Suprapubic skin (tissue), 4 donors: Measurements from ENCODE around the gene RFC4. TPM values are rescaled to one million over a fixed set of nuclear protein-coding genes. Genes with fewer than 3 reads are reported as not detected.

ENCODE experiments used
- DNase-seq, 2 donors: peaks; one replicate each; pipeline ENCODE4 v3.0.0-alpha.2; 2019; ENCODE audit warnings: low spot score in 2 of 2
- H3K27ac ChIP-seq: fragments of 200-600 bp; sonication (generic); one replicate; pipeline ENCODE4 v1.5.1; 2019
- H3K27me3 ChIP-seq: fragments of 200-600 bp; sonication (generic); one replicate; pipeline ENCODE4 v1.5.1; 2019
- H3K36me3 ChIP-seq: fragments of 200-600 bp; sonication (generic); one replicate; pipeline ENCODE4 v1.5.1; 2019
- H3K4me1 ChIP-seq: fragments of 200-600 bp; sonication (generic); one replicate; pipeline ENCODE4 v1.5.1; 2019
- H3K4me3 ChIP-seq: fragments of 200-600 bp; sonication (generic); one replicate; pipeline ENCODE4 v1.5.1; 2019; ENCODE audit warnings: mild to moderate bottlenecking
- H3K9me3 ChIP-seq: fragments of 200-600 bp; sonication (generic); one replicate; pipeline ENCODE4 v1.5.1; 2019
- EP300 ChIP-seq: sonication (generic); formaldehyde crosslinking; IDR thresholded peaks from one replicate; pipeline ENCODE4 v1.6.1; 2017; ENCODE audit warnings: antibody characterized with exemption
- POLR2A ChIP-seq, 2 donors: fragments of 450-650 bp; IDR thresholded peaks; one replicate each; pipeline ENCODE4 v1.6.1; 2017; ENCODE audit warnings: antibody characterized with exemption in 2 of 2, mild to moderate bottlenecking in 2 of 2, moderate library complexity in 2 of 2
- POLR2AphosphoS5 ChIP-seq, 3 donors: sonication (generic); formaldehyde crosslinking; IDR thresholded peaks; one replicate each; pipeline ENCODE4 v1.6.1; 2017; ENCODE audit warnings: antibody characterized with exemption in 3 of 3
- WGBS: methylation state at CpG from one replicate; pipeline ENCODE4 v1.1.5; 2018; 5-methylcytosine and 5-hydroxymethylcytosine counted together
- total RNA-seq, 4 donors: library from RNA; depleted of rRNA; stranded (reverse); fragments of >200 nt; gene quantifications; one replicate each; pipeline ENCODE4 v1.1.0, GENCODE V29; 2016
- TF ChIP-seq, protein P1 (sequence below), 2 donors: fragments of 200-600 bp in 1 of 2; fragments of 450-650 bp in 1 of 2; sonication (generic) in 1 of 2; IDR thresholded peaks; one replicate each; pipeline ENCODE4 v1.5.1; 2016 to 2019; ENCODE audit warnings: antibody characterized with exemption in 2 of 2, mild to moderate bottlenecking in 1 of 2, moderate library complexity in 1 of 2

Gene RFC4
- total RNA-seq, 4 donors from 2014 or later: 9.6 to 22.3 (median 15.8) TPM

DNA sequence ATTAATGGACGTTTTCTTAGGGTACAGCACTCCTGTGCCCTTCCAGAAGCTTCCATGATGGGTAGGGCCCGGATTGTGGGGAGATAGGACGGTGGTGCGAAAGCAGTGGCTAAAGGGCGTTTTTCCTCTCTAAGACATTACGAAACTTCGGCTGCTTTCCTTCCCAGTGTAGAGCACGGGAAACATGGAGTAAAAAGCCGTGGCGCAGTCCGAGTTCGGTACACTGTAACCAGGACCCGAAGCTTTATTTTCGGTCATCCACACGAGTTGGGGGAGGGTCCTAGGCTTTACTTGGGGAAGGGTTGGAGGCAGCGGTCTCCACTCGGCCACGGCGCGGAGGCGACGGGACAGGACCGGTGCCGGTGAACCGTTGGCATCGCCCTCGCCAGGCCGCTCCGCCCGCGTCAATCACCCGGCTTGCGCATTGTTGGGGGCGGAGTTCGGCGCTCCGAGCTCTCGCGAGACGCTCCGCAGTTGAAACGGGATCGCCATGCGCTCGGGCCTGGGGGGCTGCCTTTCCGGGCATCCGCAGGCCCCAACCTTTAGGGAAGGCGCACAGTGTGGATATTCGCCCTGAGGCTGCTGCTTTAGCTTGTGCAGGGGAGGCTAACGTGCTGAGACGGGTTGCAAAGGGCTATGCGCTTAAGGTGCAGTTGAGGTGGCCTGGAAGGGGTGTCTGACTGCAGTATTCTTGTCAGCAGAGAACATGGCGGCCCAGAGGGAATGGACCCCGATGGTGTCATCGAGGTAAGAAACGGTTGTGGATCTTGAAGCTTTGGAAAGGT lies 22.4 kb downstream of the RFC4 start:
- peaks cover 42% of the 10 kb centered on the region for H3K36me3 ChIP-seq
- no peaks in the 10 kb centered on the region for H3K9me3 ChIP-seq
- WGBS: under 1% methylated on average over 50 of the region's 56 CpGs
- TF ChIP-seq, protein P1, sequence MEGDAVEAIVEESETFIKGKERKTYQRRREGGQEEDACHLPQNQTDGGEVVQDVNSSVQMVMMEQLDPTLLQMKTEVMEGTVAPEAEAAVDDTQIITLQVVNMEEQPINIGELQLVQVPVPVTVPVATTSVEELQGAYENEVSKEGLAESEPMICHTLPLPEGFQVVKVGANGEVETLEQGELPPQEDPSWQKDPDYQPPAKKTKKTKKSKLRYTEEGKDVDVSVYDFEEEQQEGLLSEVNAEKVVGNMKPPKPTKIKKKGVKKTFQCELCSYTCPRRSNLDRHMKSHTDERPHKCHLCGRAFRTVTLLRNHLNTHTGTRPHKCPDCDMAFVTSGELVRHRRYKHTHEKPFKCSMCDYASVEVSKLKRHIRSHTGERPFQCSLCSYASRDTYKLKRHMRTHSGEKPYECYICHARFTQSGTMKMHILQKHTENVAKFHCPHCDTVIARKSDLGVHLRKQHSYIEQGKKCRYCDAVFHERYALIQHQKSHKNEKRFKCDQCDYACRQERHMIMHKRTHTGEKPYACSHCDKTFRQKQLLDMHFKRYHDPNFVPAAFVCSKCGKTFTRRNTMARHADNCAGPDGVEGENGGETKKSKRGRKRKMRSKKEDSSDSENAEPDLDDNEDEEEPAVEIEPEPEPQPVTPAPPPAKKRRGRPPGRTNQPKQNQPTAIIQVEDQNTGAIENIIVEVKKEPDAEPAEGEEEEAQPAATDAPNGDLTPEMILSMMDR (IDR thresholded peaks at IDR 0.05): no peak
- TF ChIP-seq POLR2AphosphoS5 (IDR thresholded peaks at IDR 0.05) (peak; percentile 49 to 87 (median 62)), POLR2A (IDR thresholded peaks at IDR 0.05) (peak in 1 of 2 donors; percentile 42), EP300 (no peak)
- peak overlapping the region; percentile 74 for H3K4me3 ChIP-seq
- no peaks in the 10 kb centered on the region for H3K27me3 ChIP-seq
- H3K4me1 ChIP-seq: peaks cover 48% of the 10 kb centered on the region
- H3K27ac ChIP-seq: peak overlapping the region; percentile 96
- DNase-seq: peak; percentile 91 to 93

GRCh38 chr3:186783058-186783730 lies 23.1 kb downstream of the RFC4 start, which contains the start of gene EIF4A2:
EIF4A2 (plus strand) TSS chr3:186783577; CDS start chr3:186783611, 34 bp downstream.
- Histone ChIP-seq H3K9me3 (no peaks in the 10 kb centered on the region), H3K4me1 (peaks cover 44% of the 10 kb centered on the region), H3K27me3 (no peaks in the 10 kb centered on the region), H3K27ac (peak within 1 kb of the TSS; percentile 96), H3K36me3 (peaks cover 34% of the 10 kb centered on the region), H3K4me3 (peak within 1 kb of the TSS; percentile 74)
- under 1% methylated on average over 40 of the region's 60 CpGs for WGBS
- DNase-seq: peak; percentile 94 to 95
- TF ChIP-seq, protein P1 (IDR thresholded peaks at IDR 0.05): no peak
- TF ChIP-seq POLR2A (IDR thresholded peaks at IDR 0.05) (peak; percentile 96 to 97), EP300 (no peak), POLR2AphosphoS5 (IDR thresholded peaks at IDR 0.05) (peak; percentile 93 to 99 (median 97))

GRCh38 chr3:186782542-186783057 lies 23.7 kb downstream of the RFC4 start:
- H3K27ac ChIP-seq: peak overlapping the region; percentile 96
- no peak for DNase-seq
- H3K27me3 ChIP-seq: no peaks in the 10 kb centered on the region
- WGBS: 4% methylated on average over 21 of the region's 21 CpGs
- H3K36me3 ChIP-seq: peaks cover 28% of the 10 kb centered on the region
- peak overlapping the region; percentile 74 for H3K4me3 ChIP-seq
- H3K9me3 ChIP-seq: no peaks in the 10 kb centered on the region
- H3K4me1 ChIP-seq: peaks cover 38% of the 10 kb centered on the region
- TF ChIP-seq EP300: no peak
- TF ChIP-seq, protein P1 (IDR thresholded peaks at IDR 0.05): no peak
- no peak for TF ChIP-seq POLR2AphosphoS5 (IDR thresholded peaks at IDR 0.05)
- TF ChIP-seq POLR2A (IDR thresholded peaks at IDR 0.05): no peak

DNA sequence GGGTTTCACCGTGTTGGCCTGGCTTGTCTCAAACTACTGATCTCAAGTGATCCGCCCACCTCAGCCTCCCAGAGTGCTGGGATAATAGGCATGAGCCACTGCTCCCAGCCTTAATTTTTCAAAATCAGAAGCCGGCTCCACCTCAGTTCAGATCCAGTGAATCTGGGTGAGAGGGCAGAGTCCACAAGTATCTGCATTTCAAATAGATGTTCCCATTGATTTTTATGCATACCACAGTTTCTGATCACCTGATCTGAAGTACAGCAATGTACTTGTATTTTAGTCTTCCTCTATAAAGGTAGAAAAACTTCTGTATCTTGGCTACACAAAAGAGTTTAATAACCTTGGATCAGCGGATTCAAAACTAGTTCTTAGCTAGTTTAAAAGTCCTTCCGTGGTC lies 27.1 kb downstream of the RFC4 start:
- Histone ChIP-seq H3K9me3 (no peaks in the 10 kb centered on the region), H3K4me3 (no peak overlapping the region), H3K27ac (no peak overlapping the region), H3K36me3 (no peaks in the 10 kb centered on the region), H3K4me1 (peaks cover 4% of the 10 kb centered on the region), H3K27me3 (no peaks in the 10 kb centered on the region)
- DNase-seq: no peak
- 93% methylated on average over 5 of the region's 5 CpGs for WGBS
- no peak for TF ChIP-seq POLR2A (IDR thresholded peaks at IDR 0.05)
- TF ChIP-seq, protein P1 (IDR thresholded peaks at IDR 0.05): no peak

DNA sequence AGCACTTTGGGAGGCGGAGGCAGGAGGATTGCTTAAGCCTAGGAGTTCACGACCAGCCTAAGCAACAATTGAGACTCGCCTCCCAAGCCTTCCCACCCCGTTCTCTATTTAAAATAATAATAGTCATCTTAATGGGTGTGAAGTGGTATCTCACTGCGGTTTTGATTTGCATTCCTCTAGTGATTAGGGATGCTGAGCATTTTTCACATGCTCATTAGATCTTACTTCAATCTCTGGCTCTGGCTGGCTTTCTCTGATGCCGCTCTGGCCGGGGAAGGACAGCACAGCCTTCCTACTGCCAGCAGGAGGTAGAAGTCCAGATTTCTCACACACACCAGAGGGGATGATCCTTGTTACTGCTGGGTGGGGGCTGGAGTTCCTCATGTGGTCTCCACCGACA lies 30.3 kb downstream of the RFC4 start:
- H3K4me3 ChIP-seq: no peak overlapping the region
- TF ChIP-seq EP300 (no peak), POLR2AphosphoS5 (IDR thresholded peaks at IDR 0.05) (no peak), POLR2A (IDR thresholded peaks at IDR 0.05) (no peak)
- TF ChIP-seq, protein P1 (IDR thresholded peaks at IDR 0.05): no peak
- H3K4me1 ChIP-seq: peaks cover 12% of the 10 kb centered on the region
- DNase-seq: no peak
- H3K36me3 ChIP-seq: no peaks in the 10 kb centered on the region
- no peaks in the 10 kb centered on the region for H3K9me3 ChIP-seq
- no peaks in the 10 kb centered on the region for H3K27me3 ChIP-seq
- 77% methylated on average over 7 of the region's 8 CpGs for WGBS
- H3K27ac ChIP-seq: no peak overlapping the region
